Measurements from ENCODE around the gene ADAMTS3.
"Not testable (repeated sequence)": the region's sequence is repeated elsewhere in the genome, so short reads cannot be mapped to it uniquely, and the experiment has no call there.

ADAMTS3 gene

GRCh38 chr4:72473434-72473900, 95.6 kb downstream of the ADAMTS3 start:
- no peak for DNase-seq (ENCODE audit: low read depth, low spot score)

GRCh38 chr4:72471816-72472215, 97.2 kb downstream of the ADAMTS3 start:
- no peak for DNase-seq (ENCODE audit: low read depth, low spot score)

GRCh38 chr4:72468904-72469502, 100.0 kb downstream of the ADAMTS3 start:
- no peak for DNase-seq (ENCODE audit: low read depth, low spot score)

GRCh38 chr4:72467633-72468032, 101.4 kb downstream of the ADAMTS3 start:
- DNase-seq (ENCODE audit: low read depth, low spot score): no peak

GRCh38 chr4:72463724-72464123, 105.3 kb downstream of the ADAMTS3 start:
- no peak for DNase-seq (ENCODE audit: low read depth, low spot score)

- DNase-seq (ENCODE audit: low read depth, low spot score): no peak
Measured at GRCh38 chr4:72457158-72457557, 111.9 kb downstream of the ADAMTS3 start.

DNA sequence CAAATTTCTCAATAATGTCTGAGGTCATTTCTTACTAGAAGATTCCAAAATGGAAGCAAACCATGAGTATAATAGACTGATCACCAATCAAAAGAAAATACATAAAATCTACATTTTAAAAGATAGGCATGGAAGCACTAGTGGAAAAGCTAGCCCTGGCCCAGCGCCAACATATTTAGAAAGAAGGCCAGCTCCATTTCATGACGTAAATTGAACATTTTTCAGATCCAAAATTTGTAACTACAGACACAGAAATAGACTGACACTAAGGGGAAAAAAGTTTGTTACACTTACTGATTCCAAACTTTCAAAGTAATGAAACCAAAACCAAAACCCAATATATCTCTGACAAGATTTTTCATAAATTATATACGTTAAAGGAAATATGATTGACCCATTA, 117.7 kb downstream of the ADAMTS3 start:
- no peak for DNase-seq (ENCODE audit: low read depth, low spot score)

- no peak for DNase-seq (ENCODE audit: low read depth, low spot score)
Measured at GRCh38 chr4:72449705-72450104, 119.3 kb downstream of the ADAMTS3 start.

DNA sequence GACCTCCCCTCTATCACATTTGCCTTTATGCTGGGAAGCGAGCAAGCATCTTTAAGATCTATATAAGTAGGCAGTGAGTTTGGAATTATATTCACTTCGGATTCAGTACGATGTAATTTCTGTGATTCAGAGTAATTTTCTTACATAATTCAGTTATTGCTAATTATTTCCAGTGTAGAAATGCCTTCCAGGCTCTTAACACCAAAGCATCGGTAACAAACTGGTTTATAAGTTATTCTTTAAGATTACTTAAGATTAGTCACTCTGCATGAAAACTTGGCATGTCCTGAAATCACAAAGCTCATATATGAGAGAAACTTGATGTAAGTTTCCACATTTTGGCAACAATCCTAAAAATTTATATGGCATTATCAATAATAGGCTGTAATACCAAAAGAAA, 120.8 kb downstream of the ADAMTS3 start:
- DNase-seq (ENCODE audit: low read depth, low spot score): no peak

GRCh38 chr4:72446353-72447055, 122.5 kb downstream of the ADAMTS3 start:
- DNase-seq (ENCODE audit: low read depth, low spot score): no peak

DNA sequence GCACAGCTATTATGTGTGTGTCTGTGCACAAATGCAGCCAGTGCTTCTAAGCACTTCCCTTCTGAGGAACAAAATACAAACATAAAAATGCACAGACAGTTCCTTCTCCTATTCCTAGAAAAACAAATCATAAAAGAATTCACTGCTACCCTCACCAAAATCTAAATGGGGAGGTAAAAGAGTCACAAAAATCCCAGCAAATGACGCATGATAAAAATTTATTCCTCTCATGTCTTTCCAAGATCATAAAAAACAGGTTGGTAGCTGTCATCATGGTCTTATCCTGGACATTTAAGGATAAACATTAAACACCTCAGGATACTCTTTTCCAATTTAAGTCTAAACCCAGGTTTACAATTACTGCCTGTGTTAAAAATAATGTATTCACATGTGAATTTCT, 124.9 kb downstream of the ADAMTS3 start:
- DNase-seq (ENCODE audit: low read depth, low spot score): no peak

- no peak for DNase-seq (ENCODE audit: low read depth, low spot score)
Measured at GRCh38 chr4:72442715-72443114, 126.3 kb downstream of the ADAMTS3 start.

GRCh38 chr4:72442147-72442546, 126.9 kb downstream of the ADAMTS3 start:
- DNase-seq (ENCODE audit: low read depth, low spot score): no peak

DNA sequence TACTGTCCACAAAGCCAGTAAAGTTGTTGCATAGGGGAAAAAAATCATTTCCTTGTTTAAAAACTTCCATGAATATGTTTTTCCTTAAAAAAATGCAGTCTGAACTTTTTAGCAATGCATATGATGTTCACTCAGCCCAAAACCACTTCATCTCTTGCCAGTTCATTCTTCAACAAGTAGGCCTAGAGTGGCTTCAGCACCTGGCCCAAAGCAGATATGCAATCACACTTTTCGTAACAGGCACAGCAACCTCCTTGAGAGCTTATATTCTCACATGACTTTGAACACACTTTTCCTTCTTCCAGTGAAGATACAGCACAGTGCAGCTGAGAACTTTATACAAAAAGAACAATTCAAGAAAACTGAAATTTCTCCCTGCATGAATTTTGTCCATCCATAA, 128.6 kb downstream of the ADAMTS3 start:
- no peak for DNase-seq (ENCODE audit: low read depth, low spot score)

DNA sequence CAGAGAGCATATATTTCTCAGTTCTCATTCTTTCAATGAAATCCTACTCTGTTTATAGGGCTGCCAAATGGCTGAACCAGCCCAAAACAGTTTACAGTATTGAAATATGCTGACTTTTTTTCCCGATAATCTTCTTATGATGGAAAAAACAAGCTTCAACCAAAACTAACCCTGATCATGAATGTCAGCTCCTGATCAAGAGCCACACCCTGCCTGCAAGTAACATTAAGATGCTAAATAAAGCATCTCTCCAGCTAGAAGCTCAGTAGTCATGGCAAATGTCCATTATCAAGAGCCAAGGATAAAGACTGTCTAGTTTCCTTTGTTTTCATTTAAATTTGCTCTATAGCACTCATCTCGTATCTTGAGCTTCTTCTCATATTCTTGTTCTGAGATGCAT, 136.0 kb downstream of the ADAMTS3 start:
- DNase-seq (ENCODE audit: low read depth, low spot score): no peak

GRCh38 chr4:72432282-72432681, 136.7 kb downstream of the ADAMTS3 start:
- no peak for DNase-seq (ENCODE audit: low read depth, low spot score)

DNA sequence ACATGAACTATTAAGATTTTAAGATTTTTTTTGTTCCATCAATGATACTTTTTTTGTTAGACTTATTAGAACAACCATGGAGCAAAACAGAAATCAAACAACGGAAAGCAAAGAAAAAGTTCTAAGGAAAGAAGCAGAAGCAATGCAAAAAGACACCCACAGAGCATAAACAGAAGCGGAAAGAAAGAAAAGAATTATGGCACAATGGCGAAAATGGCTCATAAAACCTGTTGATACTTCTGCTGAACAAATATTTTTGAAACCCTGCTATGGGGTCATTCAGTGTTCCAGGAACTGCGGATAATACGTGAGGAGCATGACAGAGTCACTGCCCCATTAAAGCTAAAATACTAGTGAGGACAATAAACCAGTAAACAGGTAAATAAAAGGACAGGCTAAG, 138.0 kb downstream of the ADAMTS3 start:
- no peak for DNase-seq (ENCODE audit: low read depth, low spot score)

- DNase-seq (ENCODE audit: low read depth, low spot score): no peak
Measured at GRCh38 chr4:72430050-72430449, 139.0 kb downstream of the ADAMTS3 start.

GRCh38 chr4:72429397-72429889, 139.6 kb downstream of the ADAMTS3 start:
- no peak for DNase-seq (ENCODE audit: low read depth, low spot score)

GRCh38 chr4:72427057-72427456, 142.0 kb downstream of the ADAMTS3 start:
- no peak for DNase-seq (ENCODE audit: low read depth, low spot score)

- not testable (repeated sequence) for DNase-seq (ENCODE audit: low read depth, low spot score)
Measured at GRCh38 chr4:72425908-72426307, 143.1 kb downstream of the ADAMTS3 start.

- DNase-seq (ENCODE audit: low read depth, low spot score): no peak
Measured at GRCh38 chr4:72424006-72424405, 145.0 kb downstream of the ADAMTS3 start.

DNA sequence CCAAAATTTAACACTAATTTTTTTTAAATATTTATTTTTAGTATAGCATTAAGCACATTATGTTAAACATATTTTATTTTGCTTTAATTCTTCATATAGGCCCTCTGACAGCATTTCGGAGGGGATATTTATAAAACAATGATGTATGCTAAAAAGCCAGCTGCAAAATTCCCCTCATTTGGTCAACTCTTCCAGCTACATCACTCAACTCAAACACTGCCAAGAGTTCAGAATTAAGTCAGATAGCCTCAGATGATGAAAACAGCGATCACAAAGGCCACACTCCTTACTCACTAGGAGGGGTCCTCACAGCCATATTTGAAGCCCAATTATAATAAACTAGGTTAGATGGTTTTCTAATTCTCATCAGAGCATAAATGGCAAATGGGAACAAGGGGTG, 146.6 kb downstream of the ADAMTS3 start:
- DNase-seq (ENCODE audit: low read depth, low spot score): no peak

Measured in iPS DF 19.7 (cell line).